Gastrocnemius medialis (tissue), 4 donors: ENCODE data around the gene EPN3.

Experiments
- POLR2A ChIP-seq, 2 donors: fragments of 450-650 bp; IDR thresholded peaks; one replicate each; pipeline ENCODE4 v1.6.1; 2017; ENCODE audit warnings: antibody characterized with exemption in 2 of 2, mild to moderate bottlenecking in 2 of 2, moderate library complexity in 2 of 2
- TF ChIP-seq, protein P1 (sequence below), 5 experiments: fragments of 450-650 bp in 3 of 5; fragments of 200-600 bp in 2 of 5; sonication (generic) in 2 of 5; IDR thresholded peaks in 4 of 5; conservative IDR thresholded peaks in 1 of 5; 1 replicate in 4 of 5; 2 replicates in 1 of 5; pipeline ENCODE4 v1.5.1; 2016 to 2019; ENCODE audit warnings: antibody characterized with exemption in 5 of 5, mild to moderate bottlenecking in 3 of 5, moderate library complexity in 3 of 5

DNA sequence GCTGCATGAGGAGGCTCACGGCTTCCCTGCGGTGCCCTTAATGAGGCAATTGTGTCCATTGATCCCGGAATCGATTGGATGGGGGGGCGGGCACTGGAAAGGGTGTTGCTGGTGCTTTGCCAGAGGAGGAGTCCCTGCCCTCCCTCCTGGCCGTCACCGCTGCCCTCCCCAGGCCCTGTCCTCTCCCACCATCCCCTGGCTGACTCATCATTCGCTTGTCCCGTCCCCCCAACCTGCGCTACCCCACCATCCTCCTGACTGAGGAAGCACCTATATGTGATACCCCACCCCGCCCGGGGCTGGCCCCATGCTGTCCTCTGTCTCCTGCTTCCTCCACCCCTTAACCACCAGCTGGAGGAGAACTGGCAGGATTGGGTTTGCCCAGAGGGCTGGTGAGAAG lies 48.8 kb downstream of the EPN3 start:
- TF ChIP-seq, protein P1, sequence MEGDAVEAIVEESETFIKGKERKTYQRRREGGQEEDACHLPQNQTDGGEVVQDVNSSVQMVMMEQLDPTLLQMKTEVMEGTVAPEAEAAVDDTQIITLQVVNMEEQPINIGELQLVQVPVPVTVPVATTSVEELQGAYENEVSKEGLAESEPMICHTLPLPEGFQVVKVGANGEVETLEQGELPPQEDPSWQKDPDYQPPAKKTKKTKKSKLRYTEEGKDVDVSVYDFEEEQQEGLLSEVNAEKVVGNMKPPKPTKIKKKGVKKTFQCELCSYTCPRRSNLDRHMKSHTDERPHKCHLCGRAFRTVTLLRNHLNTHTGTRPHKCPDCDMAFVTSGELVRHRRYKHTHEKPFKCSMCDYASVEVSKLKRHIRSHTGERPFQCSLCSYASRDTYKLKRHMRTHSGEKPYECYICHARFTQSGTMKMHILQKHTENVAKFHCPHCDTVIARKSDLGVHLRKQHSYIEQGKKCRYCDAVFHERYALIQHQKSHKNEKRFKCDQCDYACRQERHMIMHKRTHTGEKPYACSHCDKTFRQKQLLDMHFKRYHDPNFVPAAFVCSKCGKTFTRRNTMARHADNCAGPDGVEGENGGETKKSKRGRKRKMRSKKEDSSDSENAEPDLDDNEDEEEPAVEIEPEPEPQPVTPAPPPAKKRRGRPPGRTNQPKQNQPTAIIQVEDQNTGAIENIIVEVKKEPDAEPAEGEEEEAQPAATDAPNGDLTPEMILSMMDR (IDR thresholded peaks at IDR 0.05 in 4 of 5, conservative IDR thresholded peaks at IDR 0.05 in 1 of 5): no peak
- no peak for TF ChIP-seq POLR2A (IDR thresholded peaks at IDR 0.05)
